Peyer's patch (tissue), 4 donors: ENCODE measurements around the gene PTGS1. TPM values are rescaled to one million over a fixed set of nuclear protein-coding genes. Genes with fewer than 3 reads are reported as not detected.

Experiments
- DNase-seq, 3 donors: peaks; one replicate each; pipeline ENCODE4 v3.0.0-alpha.2; 2017 to 2019
- H3K27ac ChIP-seq, 4 donors: fragments of 200-600 bp; sonication (generic); one replicate each; pipeline ENCODE4 v1.5.1; 2016 to 2019
- H3K27me3 ChIP-seq, 2 donors: fragments of 200-600 bp; sonication (generic); one replicate each; pipeline ENCODE4 v1.5.1; 2019
- H3K36me3 ChIP-seq, 3 donors: fragments of 200-600 bp; sonication (generic); one replicate each; pipeline ENCODE4 v1.5.1; 2016 to 2019
- H3K4me1 ChIP-seq, 4 donors: fragments of 200-600 bp; sonication (generic); one replicate each; pipeline ENCODE4 v1.5.1; 2016 to 2019
- H3K4me3 ChIP-seq, 4 donors: fragments of 200-600 bp; sonication (generic); 1 replicate in 3 of 4; 2 replicates in 1 of 4; pipeline ENCODE4 v1.5.1; 2016 to 2019; ENCODE audit warnings: mild to moderate bottlenecking in 1 of 4
- H3K9me3 ChIP-seq, 4 donors: fragments of 200-600 bp; sonication (generic); one replicate each; pipeline ENCODE4 v1.5.1; 2016 to 2019; ENCODE audit warnings: mild to moderate bottlenecking in 1 of 4
- CTCF ChIP-seq, 6 experiments: fragments of 450-650 bp in 4 of 6; fragments of 200-600 bp in 2 of 6; sonication (generic) in 1 of 6; IDR thresholded peaks; one replicate each; pipeline ENCODE4 v1.5.1; 2017 to 2019; ENCODE audit warnings: antibody characterized with exemption in 6 of 6, mild to moderate bottlenecking in 3 of 6, moderate library complexity in 1 of 6
- POLR2A ChIP-seq, 2 donors: fragments of 450-650 bp; IDR thresholded peaks; one replicate each; pipeline ENCODE4 v1.5.1; 2017; ENCODE audit warnings: antibody characterized with exemption in 2 of 2, mild to moderate bottlenecking in 2 of 2, moderate library complexity in 2 of 2
- total RNA-seq, 4 donors: library from RNA; depleted of rRNA; stranded (reverse); fragments of >200 nt; gene quantifications; one replicate each; pipeline ENCODE4 v1.1.0, GENCODE V29; 2016

Gene PTGS1
- total RNA-seq, 4 donors from 2014 or later: 6.4 to 17.3 (median 13.8) TPM

- no peak for DNase-seq
- Histone ChIP-seq H3K36me3 (peaks cover 0 to 9% (median 0%) of the 10 kb centered on the region in 3 donors), H3K4me3 (no peak overlapping the region)
Measured at GRCh38 chr9:122331523-122331927, 39.3 kb upstream of the PTGS1 start.

GRCh38 chr9:122332083-122332482 is 38.7 kb upstream of the PTGS1 start:
- no peaks in the 10 kb centered on the region for H3K4me1 ChIP-seq
- no peak overlapping the region for H3K27ac ChIP-seq
- no peaks in the 10 kb centered on the region for H3K27me3 ChIP-seq
- no peaks in the 10 kb centered on the region for H3K9me3 ChIP-seq
- H3K36me3 ChIP-seq: peaks cover 0 to 9% (median 0%) of the 10 kb centered on the region in 3 donors
- H3K4me3 ChIP-seq: no peak overlapping the region
- TF ChIP-seq CTCF (IDR thresholded peaks at IDR 0.05) (no peak), POLR2A (IDR thresholded peaks at IDR 0.05) (no peak)
- DNase-seq: no peak

More at GRCh38 chr9:122331523-122331927, 39.3 kb upstream of the PTGS1 start:
- H3K4me1 ChIP-seq: no peaks in the 10 kb centered on the region
- H3K27ac ChIP-seq: no peak overlapping the region
- TF ChIP-seq CTCF (IDR thresholded peaks at IDR 0.05) (no peak), POLR2A (IDR thresholded peaks at IDR 0.05) (no peak)
- H3K9me3 ChIP-seq: no peaks in the 10 kb centered on the region
- H3K27me3 ChIP-seq: no peaks in the 10 kb centered on the region

GRCh38 chr9:122332644-122333043 is 38.2 kb upstream of the PTGS1 start:
- Histone ChIP-seq H3K36me3 (peaks cover 0 to 9% (median 0%) of the 10 kb centered on the region in 3 donors), H3K27me3 (no peaks in the 10 kb centered on the region), H3K27ac (no peak overlapping the region), H3K4me3 (no peak overlapping the region), H3K4me1 (no peaks in the 10 kb centered on the region), H3K9me3 (no peaks in the 10 kb centered on the region)
- DNase-seq: no peak
- TF ChIP-seq CTCF (IDR thresholded peaks at IDR 0.05) (no peak), POLR2A (IDR thresholded peaks at IDR 0.05) (no peak)

GRCh38 chr9:122333169-122333808 is 37.5 kb upstream of the PTGS1 start:
- Histone ChIP-seq H3K27ac (no peak overlapping the region), H3K36me3 (peaks cover 0 to 9% (median 0%) of the 10 kb centered on the region in 3 donors), H3K9me3 (no peaks in the 10 kb centered on the region), H3K4me3 (no peak overlapping the region), H3K27me3 (no peaks in the 10 kb centered on the region), H3K4me1 (no peaks in the 10 kb centered on the region)
- TF ChIP-seq CTCF (IDR thresholded peaks at IDR 0.05) (no peak), POLR2A (IDR thresholded peaks at IDR 0.05) (no peak)
- no peak for DNase-seq

- no peak for DNase-seq
- H3K27me3 ChIP-seq: no peaks in the 10 kb centered on the region
Measured at GRCh38 chr9:122334916-122335315, 35.9 kb upstream of the PTGS1 start.

More at GRCh38 chr9:122334916-122335315, 35.9 kb upstream of the PTGS1 start:
- no peaks in the 10 kb centered on the region for H3K9me3 ChIP-seq
- H3K4me1 ChIP-seq: no peaks in the 10 kb centered on the region
- no peak overlapping the region for H3K27ac ChIP-seq
- no peak for TF ChIP-seq POLR2A (IDR thresholded peaks at IDR 0.05)
- no peak for TF ChIP-seq CTCF (IDR thresholded peaks at IDR 0.05)
- H3K4me3 ChIP-seq: no peak overlapping the region
- no peaks in the 10 kb centered on the region for H3K36me3 ChIP-seq
